Natural killer cell (primary cell): ENCODE data around the gene VWA5B2. TPM values are rescaled to one million over a fixed set of nuclear protein-coding genes. Genes with fewer than 3 reads are reported as not detected.

Experiments used
- ATAC-seq, 3 donors: fragments of 150-1000 bp in 2 of 3; fragments of 200-7000 bp in 1 of 3; cut with Tn5 transposase; 1 replicate in 1 of 3; 2 replicates in 2 of 3; pipeline ENCODE4 v1.10.0; 2021; ENCODE audit warnings: mild to moderate bottlenecking in 2 of 3, moderate library complexity in 2 of 3
- DNase-seq, 2 donors: peaks; one replicate each; pipeline versions ENCODE4 v3.0.0 to v3.0.0-alpha.2; 2013 to 2021; ENCODE audit warnings: mixed read lengths in 1 of 2
- H3K27ac ChIP-seq: one replicate; pipeline ENCODE4 v1.5.1; 2013; ENCODE audit warnings: mild to moderate bottlenecking, low read length
- H3K27me3 ChIP-seq: one replicate; pipeline ENCODE4 v1.6.1; 2013; ENCODE audit warnings: low read length; ENCODE audit not compliant: control insufficient read depth, insufficient read depth
- H3K36me3 ChIP-seq: one replicate; pipeline ENCODE4 v1.6.1; 2013; ENCODE audit warnings: low read length; ENCODE audit not compliant: control insufficient read depth, insufficient read depth
- H3K4me1 ChIP-seq: one replicate; pipeline ENCODE4 v1.6.1; 2013; ENCODE audit warnings: low read length; ENCODE audit not compliant: control insufficient read depth, insufficient read depth
- H3K4me3 ChIP-seq: one replicate; pipeline ENCODE4 v1.5.1; 2013; ENCODE audit warnings: low read length
- H3K9me3 ChIP-seq: one replicate; pipeline ENCODE4 v1.6.1; 2013; ENCODE audit warnings: low read length; ENCODE audit not compliant: control insufficient read depth, insufficient read depth
- H3K27ac Mint-ChIP-seq, 2 donors: one replicate each; pipeline ENCODE4 v1.8.0; 2022; ENCODE audit warnings: mild to moderate bottlenecking in 2 of 2, mixed read lengths in 2 of 2, moderate library complexity in 1 of 2
- H3K27me3 Mint-ChIP-seq, 2 donors: one replicate each; pipeline ENCODE4 v1.8.0; 2022; ENCODE audit warnings: low read depth in 2 of 2, mixed read lengths in 2 of 2
- H3K36me3 Mint-ChIP-seq: one replicate; pipeline ENCODE4 v1.8.0; 2022; ENCODE audit warnings: mixed read lengths
- H3K4me1 Mint-ChIP-seq, 2 donors: one replicate each; pipeline ENCODE4 v1.8.0; 2022; ENCODE audit warnings: mixed read lengths in 2 of 2
- H3K4me3 Mint-ChIP-seq: one replicate; pipeline ENCODE4 v1.8.0; 2022; ENCODE audit warnings: mild to moderate bottlenecking, moderate library complexity, mixed read lengths
- H3K9me3 Mint-ChIP-seq, 2 donors: one replicate each; pipeline ENCODE4 v1.8.0; 2022; ENCODE audit warnings: mixed read lengths in 2 of 2
- CTCF ChIP-seq: fragments of 200-600 bp; IDR thresholded peaks from one replicate; pipeline ENCODE4 v1.8.0; 2022; ENCODE audit warnings: antibody characterized with exemption
- WGBS: methylation state at CpG from one replicate; pipeline ENCODE4 v1.1.7; 2013; ENCODE audit warnings: missing lambda C conversion rate; ENCODE audit not compliant: insufficient coverage; 5-methylcytosine and 5-hydroxymethylcytosine counted together
- intact Hi-C: fragments of 100-400 bp; cut with micrococcal nuclease; formaldehyde crosslinking; loops from one replicate; pipeline ENCODE4 v1.14.2; 2022
- total RNA-seq, 4 donors: library from RNA; stranded (reverse); fragments of 120-200 nt in 1 of 4; gene quantifications; one replicate each; pipeline versions ENCODE4 v1.2.3 to v1.2.4, GENCODE V29; 2013 to 2022

VWA5B2 gene
- total RNA-seq, 3 donors from 2014 or later (not counting 1 experiment from before 2014, with no cell fraction given) = 0.14 to 0.23 TPM; not detected in 1

GRCh38 chr3:184282941-184283340 lies 53.6 kb downstream of the VWA5B2 start:
- Histone ChIP-seq H3K36me3 (no peaks in the 10 kb centered on the region), H3K27me3 (no peaks in the 10 kb centered on the region), H3K27ac (no peak overlapping the region), H3K4me3 (no peak overlapping the region), H3K9me3 (no peaks in the 10 kb centered on the region), H3K4me1 (no peaks in the 10 kb centered on the region)
- peaks cover 26 to 44% of the 10 kb centered on the region in 2 donors for H3K27me3 Mint-ChIP-seq
- no peak overlapping the region for H3K27ac Mint-ChIP-seq
- intact Hi-C loops = no loop called here
- ATAC-seq = no peak
- no peaks in the 10 kb centered on the region for H3K36me3 Mint-ChIP-seq
- no peaks in the 10 kb centered on the region for H3K4me1 Mint-ChIP-seq
- no peak for DNase-seq
- TF ChIP-seq CTCF = no peak
- H3K9me3 Mint-ChIP-seq = no peaks in the 10 kb centered on the region
- no peak overlapping the region for H3K4me3 Mint-ChIP-seq
- 89% methylated on average over 2 of the region's 4 CpGs for WGBS

- H3K4me1 Mint-ChIP-seq = no peaks in the 10 kb centered on the region
- no peaks in the 10 kb centered on the region for H3K9me3 ChIP-seq
- no peak overlapping the region for H3K27ac Mint-ChIP-seq
- no peak overlapping the region for H3K4me3 Mint-ChIP-seq
- DNase-seq = no peak
- H3K27ac ChIP-seq = no peak overlapping the region
- H3K4me3 ChIP-seq = no peak overlapping the region
- H3K4me1 ChIP-seq = no peaks in the 10 kb centered on the region
- no peak for TF ChIP-seq CTCF
- H3K27me3 ChIP-seq = no peaks in the 10 kb centered on the region
- no peaks in the 10 kb centered on the region for H3K36me3 Mint-ChIP-seq
- intact Hi-C loops = no loop called here
- 94% methylated on average over 8 of the region's 8 CpGs for WGBS
- H3K27me3 Mint-ChIP-seq = peaks cover 22 to 40% of the 10 kb centered on the region in 2 donors
- ATAC-seq = no peak
- no peaks in the 10 kb centered on the region for H3K9me3 Mint-ChIP-seq
- no peaks in the 10 kb centered on the region for H3K36me3 ChIP-seq
Measured at GRCh38 chr3:184283681-184284080, 54.3 kb downstream of the VWA5B2 start.

GRCh38 chr3:184284696-184285095 lies 55.3 kb downstream of the VWA5B2 start:
- Mint-ChIP-seq H3K36me3 (no peaks in the 10 kb centered on the region), H3K9me3 (no peaks in the 10 kb centered on the region), H3K27ac (no peak overlapping the region), H3K27me3 (peaks cover 17 to 33% of the 10 kb centered on the region in 2 donors), H3K4me1 (no peaks in the 10 kb centered on the region), H3K4me3 (no peak overlapping the region)
- Histone ChIP-seq H3K27ac (no peak overlapping the region), H3K4me1 (no peaks in the 10 kb centered on the region), H3K36me3 (no peaks in the 10 kb centered on the region), H3K27me3 (no peaks in the 10 kb centered on the region), H3K9me3 (no peaks in the 10 kb centered on the region), H3K4me3 (no peak overlapping the region)
- TF ChIP-seq CTCF = no peak
- DNase-seq (peak in 1 of 2 donors; percentile 41), ATAC-seq (peak in 1 of 3 donors; percentile 38)
- intact Hi-C loops = loop anchor here (5.0 kb wide), 1 partner anchor 387 kb away; no protein-coding TSS in a partner anchor
- WGBS = 42% methylated on average over 4 of the region's 4 CpGs

- Mint-ChIP-seq H3K4me1 (no peaks in the 10 kb centered on the region), H3K27ac (no peak overlapping the region), H3K4me3 (no peak overlapping the region), H3K9me3 (no peaks in the 10 kb centered on the region), H3K27me3 (peaks cover 14 to 20% of the 10 kb centered on the region in 2 donors), H3K36me3 (no peaks in the 10 kb centered on the region)
- Histone ChIP-seq H3K36me3 (no peaks in the 10 kb centered on the region), H3K27me3 (no peaks in the 10 kb centered on the region), H3K4me3 (no peak overlapping the region), H3K4me1 (no peaks in the 10 kb centered on the region), H3K27ac (no peak overlapping the region), H3K9me3 (no peaks in the 10 kb centered on the region)
- TF ChIP-seq CTCF = peak; percentile 46
- intact Hi-C loops = loop anchor here (2.0 to 5.0 kb wide), 2 partner anchors 63 to 392 kb away; no protein-coding TSS in a partner anchor
- ATAC-seq (peak; percentile 53 to 63 (median 62)), DNase-seq (peak; percentile 28 to 71)
- WGBS = 20% methylated on average over 10 of the region's 10 CpGs
Measured at GRCh38 chr3:184289426-184289938, 60.1 kb downstream of the VWA5B2 start.
